ENCODE results near the gene MIXL1.
"Not testable (repeated sequence)": the region's sequence is repeated elsewhere in the genome, so short reads cannot be mapped to it uniquely, and the experiment has no call there.

Gene MIXL1

DNA sequence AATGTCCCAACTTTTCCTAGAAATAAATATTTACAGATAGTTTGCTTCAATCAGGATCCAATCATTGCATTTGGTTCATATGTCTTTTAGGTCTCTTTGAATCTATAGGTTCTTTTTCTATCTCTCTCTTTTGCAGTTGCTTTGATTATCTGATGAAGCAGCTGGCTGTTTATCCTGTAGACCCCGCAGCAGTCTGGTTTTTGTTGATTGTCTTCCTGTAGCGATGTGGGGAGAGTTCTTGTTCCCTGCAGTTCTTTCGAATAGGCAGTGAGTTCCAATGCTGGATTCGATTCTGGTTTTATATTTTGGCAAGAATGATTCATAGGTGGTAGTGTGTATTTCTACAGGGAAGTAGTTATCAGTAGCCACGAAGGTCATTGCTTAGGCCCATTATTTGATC, 7.4 kb upstream of the MIXL1 start:
- DNase-seq: no peak

DNA sequence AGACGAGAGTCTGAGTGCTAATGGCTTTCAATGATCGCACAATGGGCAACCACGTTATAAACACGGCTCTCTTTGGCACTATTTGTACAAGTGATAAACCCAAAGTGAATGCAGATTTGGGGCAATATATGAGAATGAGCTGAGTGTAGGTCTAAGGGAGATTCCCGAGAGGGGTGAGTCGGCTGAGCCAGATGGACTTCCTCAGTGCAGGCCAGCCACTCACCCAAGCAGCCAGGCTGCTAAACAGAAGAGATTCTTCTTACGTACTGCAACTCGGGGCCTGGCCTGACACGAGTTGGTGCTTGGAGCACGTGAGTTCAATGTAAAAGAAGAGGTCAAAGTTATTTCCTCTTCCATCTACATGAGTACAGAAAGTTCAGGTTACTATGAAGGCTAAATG, 6.2 kb upstream of the MIXL1 start:
- DNase-seq: no peak

DNA sequence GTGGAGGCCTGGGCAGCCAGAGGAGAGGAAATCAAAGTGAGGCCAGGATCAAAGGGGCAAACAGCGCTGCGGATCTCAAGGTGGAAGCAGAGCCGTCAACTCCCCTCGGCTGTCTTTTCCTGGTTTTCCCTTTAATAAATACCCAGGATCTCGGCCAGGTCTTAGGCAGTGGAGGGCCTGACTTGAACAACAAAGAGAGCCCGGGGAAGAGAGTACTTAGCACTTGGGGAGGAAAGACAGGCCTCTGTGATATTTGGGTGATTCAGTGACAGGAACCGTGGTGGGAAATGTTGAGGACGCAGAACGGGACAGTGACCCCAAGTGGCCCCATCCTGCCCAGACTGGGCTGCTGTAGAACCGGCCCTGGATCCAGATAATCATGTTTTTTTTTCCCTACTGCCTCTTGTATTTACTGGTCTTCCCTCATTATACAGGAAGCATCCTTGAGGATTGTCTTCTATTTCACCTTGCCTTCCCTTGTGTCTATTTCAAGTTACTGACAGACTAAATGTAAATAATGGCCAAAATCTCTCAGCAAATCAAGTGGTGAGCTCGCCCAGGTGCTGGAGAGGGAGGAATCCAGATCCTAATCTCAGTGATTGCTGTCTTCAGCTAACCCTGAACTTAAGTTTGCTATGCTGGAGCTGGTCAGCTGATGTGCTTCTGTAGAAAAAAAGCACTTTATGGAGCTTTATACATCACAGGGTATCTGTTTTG, 2.8 kb upstream of the MIXL1 start:
- DNase-seq: no peak

DNA sequence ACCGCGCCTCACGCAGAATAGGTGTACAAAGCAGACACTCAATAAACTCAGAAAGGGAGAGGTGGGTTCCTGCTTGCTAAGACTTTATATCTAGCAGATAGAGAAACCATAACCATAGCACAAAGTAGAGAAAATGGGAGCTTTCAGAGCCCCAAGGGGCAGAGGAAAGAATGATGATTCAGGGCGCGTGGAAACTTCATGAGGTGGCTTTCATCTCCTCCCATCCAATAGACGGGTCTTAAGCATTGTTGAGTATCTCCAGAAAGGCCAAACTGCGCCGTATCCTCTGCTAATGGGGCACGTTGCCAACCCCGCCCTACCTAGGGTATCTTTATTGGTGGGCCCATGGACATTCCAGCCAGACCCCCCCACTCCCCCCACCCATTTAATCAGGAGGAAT, 778 bp upstream of the MIXL1 start:
- no peak for DNase-seq

DNA sequence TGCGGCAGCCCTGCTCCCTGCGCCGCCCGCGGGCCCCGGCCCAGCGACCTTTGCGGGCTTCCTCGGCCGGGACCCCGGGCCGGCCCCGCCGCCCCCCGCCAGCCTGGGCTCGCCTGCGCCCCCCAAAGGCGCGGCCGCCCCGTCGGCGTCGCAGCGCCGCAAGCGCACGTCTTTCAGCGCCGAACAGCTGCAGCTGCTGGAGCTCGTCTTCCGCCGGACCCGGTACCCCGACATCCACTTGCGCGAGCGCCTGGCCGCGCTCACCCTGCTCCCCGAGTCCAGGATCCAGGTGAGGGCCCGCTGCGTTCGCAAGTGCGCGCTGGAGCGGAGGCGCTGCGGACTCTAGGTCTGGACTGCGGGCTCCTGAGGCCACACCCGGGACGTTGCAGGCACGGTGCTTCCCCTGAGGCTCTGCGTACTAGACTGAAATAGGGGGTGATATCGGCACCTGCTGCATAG, 351 bp downstream of the MIXL1 start:
- DNase-seq: peak; percentile 65

DNA sequence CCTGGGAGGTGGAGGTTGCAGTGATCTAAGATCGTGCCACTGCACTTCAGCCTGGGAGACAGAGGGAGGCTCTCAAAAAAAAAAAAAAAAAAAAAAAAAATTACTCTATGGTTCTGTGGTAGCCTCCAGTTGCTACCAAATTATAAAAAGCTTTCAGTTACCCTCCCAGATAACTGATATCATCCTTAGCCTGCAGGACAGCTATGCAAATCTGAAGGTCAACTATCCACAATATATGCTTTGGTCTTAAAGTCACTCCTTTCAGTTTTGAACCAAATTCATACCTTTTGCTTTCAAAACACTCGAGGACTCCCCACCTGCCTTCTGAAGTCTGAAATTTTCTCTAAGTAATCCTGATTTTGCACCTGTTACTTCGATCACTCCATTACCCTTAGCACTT, 3.1 kb downstream of the MIXL1 start:
- DNase-seq: no peak

DNA sequence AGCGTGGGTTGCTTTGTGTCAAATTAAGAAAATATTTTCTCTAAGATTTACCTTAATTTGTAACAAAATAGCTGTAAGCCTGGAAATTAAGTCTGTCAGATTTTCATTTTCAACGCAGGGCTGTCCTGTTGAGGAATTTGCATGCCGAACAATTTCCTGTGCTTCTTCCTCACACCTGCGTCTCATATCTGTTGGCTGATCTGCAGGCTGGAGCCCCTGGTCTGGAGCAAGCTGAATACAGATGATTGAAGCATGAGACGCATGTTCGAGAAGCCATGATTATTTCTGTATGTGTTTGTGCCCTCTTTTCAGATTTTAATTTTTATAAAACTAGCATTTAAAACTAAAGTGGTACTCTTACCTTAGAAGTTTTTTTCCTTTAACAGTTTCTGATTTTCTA, 9.8 kb downstream of the MIXL1 start:
- no peak for DNase-seq

DNA sequence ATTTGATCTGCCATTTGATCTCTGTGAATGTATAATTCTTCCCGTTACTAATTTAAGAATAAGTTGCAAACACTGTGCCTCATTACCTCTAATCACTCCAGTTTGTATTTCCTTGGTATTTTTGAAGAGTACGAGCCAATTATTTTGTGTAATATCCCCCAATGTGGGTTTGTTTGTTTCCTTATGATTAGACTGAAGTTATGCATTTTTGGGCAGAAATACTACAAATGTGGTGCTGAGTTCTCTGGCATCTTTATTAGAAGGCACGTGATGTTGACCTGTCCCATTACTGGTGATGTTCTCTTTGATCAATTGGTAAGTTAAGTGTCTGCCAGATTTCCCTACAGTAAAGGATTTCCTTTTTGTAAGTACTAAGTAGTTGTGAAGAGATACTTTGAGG, 10.3 kb downstream of the MIXL1 start:
- no peak for DNase-seq

DNA sequence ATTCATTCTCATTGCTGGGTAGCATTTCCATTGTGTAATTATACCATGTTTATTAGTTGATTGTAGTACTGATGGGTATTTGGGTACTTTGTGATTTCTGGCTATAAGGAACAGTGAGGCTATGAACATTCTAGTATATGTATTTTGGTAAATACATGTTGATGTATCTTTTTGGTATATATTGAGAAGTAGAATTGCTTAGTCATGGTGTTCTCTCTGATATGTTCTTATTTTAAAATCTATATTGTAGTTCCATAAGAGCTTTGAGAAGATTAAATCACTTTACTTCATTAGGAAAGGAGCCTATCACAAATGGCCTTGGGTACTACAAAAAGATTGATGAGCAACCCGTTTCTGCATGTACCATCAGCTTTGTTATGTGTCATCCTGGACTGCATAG, 13.4 kb downstream of the MIXL1 start:
- DNase-seq: no peak

DNA sequence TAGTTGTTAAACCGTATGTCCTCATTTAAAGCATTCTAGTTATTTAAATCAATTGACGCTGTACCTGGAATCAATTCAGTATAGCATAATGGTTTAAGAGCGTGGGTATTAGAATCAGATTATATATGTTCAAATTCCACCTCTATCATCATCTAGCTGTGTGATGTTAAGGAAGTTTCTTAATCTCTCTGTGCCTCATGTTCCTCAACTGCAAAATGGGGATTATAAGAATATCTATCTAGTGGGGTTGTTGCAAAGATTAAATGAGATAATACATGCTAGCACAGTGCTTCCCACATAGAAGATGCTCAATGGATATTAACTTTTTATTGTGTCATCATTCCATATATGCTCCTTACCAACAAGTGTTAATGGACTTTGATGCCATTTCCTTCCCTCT, 16.0 kb downstream of the MIXL1 start:
- no peak for DNase-seq

DNA sequence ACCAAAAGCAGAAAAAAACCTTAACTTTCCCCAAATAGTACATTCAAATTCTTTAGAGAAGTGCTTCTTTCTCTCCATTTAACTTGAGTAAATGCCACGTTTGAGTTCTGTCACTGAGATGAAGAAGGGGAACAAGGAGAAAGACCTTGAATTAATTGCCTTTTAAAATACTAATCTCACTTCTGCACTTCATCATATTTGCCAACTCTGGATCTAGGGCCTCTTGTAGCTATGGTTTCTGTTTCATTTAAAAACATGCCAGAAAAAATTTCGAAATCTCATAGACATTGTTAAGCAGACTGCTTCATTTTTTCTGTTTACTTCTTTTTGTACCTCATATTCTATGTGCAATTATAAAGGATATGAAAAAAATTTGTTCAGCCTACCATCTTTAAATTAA, 24.6 kb downstream of the MIXL1 start:
- no peak for DNase-seq

DNA sequence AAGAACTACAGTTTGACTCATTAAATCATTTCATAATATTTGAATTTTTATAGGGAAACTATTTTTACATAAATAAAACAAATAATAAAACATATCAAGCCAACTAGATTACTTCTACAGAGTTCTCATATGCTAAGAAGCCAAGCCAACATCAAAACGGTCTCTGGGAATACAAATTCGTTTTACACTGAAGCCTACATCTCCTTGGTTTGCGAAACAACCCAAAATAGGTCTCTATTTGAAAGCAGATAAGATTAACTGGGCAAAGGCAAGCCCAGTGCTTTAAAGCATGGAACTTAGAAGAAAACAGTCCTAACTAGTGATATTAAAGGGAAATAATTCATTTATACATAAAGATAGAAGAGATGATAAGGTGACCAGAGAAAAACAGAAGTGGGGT, 25.3 kb downstream of the MIXL1 start:
- no peak for DNase-seq

DNA sequence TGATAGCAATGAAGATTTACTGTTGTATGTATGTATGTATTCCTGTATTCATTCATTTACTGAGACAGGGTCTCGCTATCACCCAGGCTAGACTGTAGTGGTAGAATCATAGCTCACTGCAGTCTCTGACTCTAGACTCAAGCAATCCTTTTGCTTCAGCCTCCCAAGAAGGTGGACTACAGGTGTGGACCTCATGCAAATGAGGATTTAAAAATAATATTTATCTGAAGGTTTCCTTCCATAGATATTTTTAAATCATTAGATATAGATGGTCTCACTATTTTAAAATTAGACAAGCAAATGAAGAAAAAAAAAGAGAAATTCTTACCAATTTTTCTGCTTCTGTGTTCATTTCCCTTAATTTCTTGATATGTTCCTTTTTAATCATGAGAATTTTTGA, 27.0 kb downstream of the MIXL1 start:
- no peak for DNase-seq

DNA sequence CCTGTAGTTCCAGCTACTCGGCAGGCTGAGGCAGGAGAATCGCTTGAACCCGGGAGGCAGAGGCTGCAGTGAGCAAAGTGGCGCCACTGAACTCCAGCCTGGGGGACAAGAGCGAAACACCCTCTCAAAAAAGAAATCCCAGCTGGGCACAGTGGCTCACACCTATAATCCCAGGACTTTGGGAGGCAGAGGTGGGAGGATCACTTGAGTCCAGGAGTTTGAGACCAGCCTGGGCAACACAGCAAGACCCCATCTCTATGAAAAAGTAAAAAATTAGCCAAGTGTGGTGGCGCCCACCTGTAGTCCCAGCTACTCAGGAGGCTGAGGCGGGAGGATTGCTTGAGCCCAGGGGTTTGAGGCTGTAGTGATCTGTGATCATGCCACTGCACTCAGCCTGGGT, 29.4 kb downstream of the MIXL1 start:
- not testable (repeated sequence) for DNase-seq

DNA sequence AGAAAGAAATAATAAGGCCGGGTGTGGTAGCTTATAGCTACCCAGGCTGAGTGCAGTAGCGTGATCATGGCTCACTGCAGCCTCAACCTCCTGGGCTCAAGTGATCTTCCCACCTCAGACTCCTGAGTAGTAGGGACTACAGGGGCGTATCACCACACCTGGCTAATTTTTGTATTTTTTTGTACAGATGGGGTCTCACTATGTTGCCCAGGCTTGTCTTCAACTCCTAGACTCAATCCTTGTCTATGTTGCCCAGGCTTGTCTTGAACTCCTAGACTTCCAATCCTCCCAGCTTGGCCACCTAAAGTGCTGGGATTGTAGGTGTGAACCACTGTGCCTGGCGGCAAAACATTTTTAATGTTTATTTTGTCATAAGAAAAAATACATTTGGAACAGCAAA, 30.5 kb downstream of the MIXL1 start:
- no peak for DNase-seq

DNA sequence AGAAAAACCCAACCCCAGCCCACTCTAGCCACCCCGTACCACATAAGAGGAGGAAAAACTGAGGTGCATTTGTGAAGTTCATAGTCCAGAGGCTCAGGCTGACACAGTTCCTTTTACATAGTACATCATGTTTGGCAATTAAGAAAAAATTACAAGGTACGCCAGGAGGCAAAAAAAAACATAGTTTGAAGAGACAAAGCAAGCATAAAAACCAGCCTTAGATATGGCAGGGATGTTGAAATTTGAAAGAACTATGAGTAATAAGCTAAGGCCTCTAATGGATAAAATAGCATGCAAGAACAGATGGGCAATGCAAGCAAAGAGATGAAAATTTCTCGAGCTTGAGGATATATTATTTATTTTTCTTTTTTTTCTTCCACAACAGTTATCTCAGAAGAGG, 31.9 kb downstream of the MIXL1 start:
- no peak for DNase-seq

DNA sequence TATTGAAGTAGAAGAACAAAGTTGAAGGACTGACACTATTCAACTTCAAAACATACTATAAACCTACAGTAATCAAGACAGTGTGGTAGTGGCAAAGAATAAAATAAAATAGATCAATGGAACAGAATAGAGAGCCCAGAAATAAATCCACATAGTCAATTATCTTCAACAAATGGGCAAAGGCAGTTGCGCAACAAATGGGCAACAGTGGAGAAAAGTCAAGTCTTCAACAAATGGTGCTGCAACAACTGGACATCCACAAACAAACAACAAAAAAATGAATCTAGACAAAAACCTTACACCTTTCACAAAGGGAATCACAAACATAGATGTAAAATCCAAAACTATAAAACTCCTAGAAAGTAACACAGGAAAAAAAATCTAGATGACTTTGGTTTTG, 38.4 kb downstream of the MIXL1 start:
- DNase-seq: no peak

DNA sequence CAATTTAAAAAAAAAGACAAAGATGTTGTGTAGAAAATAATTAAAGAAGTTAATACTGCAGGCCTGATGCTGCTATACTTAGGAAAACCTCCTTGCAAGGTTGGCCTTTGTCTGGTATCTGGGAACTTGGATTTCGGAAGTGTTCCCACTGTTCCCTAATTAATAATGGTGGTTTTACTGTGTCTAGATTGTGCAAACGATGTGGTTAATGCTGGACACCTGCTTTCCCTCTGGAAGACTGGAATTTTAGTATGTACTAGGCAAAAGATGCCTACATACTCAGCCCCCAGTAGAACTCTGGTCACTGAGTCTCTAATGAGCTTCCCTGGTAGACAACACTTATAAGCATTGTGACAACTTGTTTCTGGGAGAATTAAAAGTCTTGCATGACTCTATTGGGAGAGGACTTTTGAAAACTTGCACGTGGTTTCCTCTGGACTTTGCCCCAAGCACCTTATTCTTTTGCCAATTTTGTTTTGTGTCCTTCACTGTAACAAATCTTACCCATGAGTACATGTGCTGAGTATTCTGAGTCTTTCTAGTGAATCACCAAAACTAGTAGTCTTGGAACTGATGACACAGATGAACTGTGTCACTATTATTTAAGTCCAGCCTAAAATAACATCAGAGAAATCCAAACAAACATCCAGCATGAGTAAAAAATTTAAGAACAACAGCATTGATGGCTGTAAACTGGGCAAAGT, 45.1 kb downstream of the MIXL1 start:
- no peak for DNase-seq

DNA sequence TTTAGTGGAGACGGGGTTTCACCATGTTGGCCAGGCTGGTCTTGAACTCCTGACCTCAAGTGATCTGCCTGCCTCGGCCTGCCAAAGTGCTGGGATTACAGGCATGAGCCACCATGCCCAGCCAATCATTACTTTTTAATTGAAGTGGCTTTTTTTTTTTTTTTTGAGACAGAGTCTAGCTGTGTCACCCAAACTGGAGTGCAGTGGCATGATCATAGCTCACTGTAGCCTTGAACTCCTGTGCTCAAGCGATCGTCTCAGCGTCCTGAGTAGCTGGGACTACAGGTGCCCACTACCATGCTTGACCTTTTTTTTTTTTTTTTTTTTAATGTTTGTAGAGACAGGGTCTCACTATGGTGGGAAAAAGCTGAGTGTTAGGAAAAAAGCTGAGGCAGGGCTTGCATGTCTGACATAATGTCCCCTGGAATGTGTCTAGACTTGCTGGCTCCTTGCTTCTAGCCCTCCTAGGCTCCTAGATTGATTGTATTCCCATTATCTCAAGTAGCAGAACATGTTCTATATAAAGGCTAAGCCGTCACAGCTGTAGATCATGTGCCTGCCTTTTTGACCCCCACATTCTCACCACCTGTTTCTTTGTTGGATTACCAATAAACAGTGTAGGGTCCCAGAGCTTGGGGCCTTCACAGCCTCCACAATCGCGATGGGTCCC, 48.9 kb downstream of the MIXL1 start:
- not testable (repeated sequence) for DNase-seq

DNA sequence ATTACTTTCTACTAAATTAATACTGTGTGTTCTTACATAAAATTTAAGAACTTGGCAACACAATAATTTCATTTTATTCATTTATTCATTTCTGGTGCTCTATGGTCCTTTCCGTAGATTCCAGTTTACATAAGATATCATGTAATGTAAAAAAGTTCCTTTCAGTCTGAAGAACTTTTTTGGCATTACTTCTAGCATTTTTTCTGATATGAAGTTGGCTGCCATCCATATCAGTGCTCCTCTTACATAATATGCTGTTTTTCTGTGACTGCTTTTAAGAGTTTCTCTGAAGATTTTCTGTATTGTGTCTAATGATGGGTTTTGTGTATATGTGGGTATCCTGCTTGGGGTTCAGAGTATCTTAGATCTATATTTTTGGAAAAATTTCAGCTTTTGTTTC, 50.7 kb downstream of the MIXL1 start:
- DNase-seq: no peak

DNA sequence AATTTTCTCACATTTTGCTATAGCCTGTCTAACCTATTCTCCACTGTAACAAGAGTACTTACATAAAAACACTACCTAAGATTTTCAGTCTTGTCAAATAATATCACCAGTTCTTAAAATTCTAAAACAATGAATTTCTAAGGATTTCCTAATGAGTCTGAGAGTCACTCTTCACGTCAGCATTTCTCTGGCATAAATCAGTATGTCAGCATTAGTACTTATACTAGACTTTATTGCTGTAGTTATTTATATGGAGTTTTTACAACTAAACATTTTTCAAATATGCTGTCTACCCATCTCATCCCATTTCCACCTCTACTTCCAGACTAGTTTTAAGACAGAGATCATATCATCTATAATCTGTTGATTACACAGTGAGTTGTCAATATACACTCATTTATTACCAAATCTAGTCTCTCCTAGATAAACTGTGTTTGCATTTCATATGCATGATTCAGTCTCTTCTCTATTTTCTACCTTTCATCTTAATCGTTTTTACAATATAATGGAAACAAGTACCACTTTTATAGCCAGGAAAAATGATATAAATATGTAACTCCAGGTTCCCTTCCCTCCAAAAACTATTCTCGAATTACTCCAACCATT, 52.7 kb downstream of the MIXL1 start:
- DNase-seq: no peak

Data from activated effector memory CD4-positive, alpha-beta T cell treated with anti-CD3 and anti-CD28 coated beads, Interleukin-2, amount 50 U/mL, for 16 hours (primary cell).